ENCODE results near the gene LSM7. TPM values are rescaled to one million over a fixed set of nuclear protein-coding genes. Genes with fewer than 3 reads are reported as not detected.

The LSM7 gene
- total and polyA plus RNA-seq, 2 of the 13 experiments (the other 11 are each of a cell fraction or from before 2014, with no cell fraction given), result 140 to 205 TPM

DNA sequence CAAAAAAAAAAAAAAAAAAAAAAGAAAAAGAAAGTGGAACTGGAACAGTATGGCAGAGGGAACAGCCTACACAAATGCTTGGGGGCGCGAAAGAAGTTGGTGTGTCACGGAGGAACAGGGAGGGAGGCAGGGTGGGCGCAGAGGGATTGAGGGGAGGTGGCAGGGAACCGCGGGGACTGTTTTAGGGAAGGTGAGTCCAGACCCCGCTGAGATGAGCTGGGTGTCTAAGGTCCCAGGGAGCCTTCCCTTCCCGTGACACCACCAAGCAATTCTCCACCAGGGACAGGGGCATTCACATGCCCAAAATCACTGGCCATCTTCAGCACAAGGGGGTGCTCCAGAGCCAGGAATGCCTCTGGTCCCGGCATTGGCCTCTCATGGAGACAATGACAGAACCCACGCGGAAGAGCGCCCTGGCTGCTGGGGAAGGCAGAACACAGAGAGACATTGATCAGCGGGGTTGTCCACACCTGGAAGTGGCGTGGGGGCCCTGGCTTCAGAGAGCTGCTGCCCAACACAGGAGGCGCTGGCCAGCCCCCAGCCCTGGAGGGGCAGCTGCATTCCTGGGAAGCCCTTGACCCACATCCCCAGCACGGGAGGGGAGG, 53.4 kb downstream of the LSM7 start (continued):
- TF ChIP-seq ZMYM2 (CRISPR knock-in tag; IDR thresholded peaks at IDR 0.05) (no peak), ZNF205 (CRISPR knock-in tag; IDR thresholded peaks at IDR 0.05) (no peak), HIC2 (CRISPR knock-in tag; IDR thresholded peaks at IDR 0.05; ENCODE audit: low read depth) (no peak), NR2F2 (IDR thresholded peaks at IDR 0.05; ENCODE audit: borderline replicate concordance, low read depth) (no peak), KDM2A (CRISPR knock-in tag; IDR thresholded peaks at IDR 0.05; ENCODE audit: borderline replicate concordance, low read depth) (peak; percentile 34; the same call in 1 of the 2 replicates), TEAD3 (CRISPR knock-in tag; optimal IDR thresholded peaks at IDR 0.05; ENCODE audit: borderline replicate concordance) (peak; percentile 65), HNF4A (CRISPR knock-in tag; IDR thresholded peaks at IDR 0.05) (no peak), HNRNPK (IDR thresholded peaks at IDR 0.05; ENCODE audit: low read depth, low read length, poor library complexity, severe bottlenecking) (no peak), FOXO4 (CRISPR knock-in tag; conservative IDR thresholded peaks at IDR 0.05) (no peak), RAD21 (CRISPR knock-in tag; IDR thresholded peaks at IDR 0.05) (peak; percentile 77), ZC3H4 (CRISPR knock-in tag; IDR thresholded peaks at IDR 0.05; ENCODE audit: borderline replicate concordance) (no peak), ZFP36L2 (CRISPR knock-in tag; IDR thresholded peaks at IDR 0.05) (no peak), KDM5A (IDR thresholded peaks at IDR 0.05; ENCODE audit: borderline replicate concordance, low read length) (no peak), NR0B2 (CRISPR knock-in tag; IDR thresholded peaks at IDR 0.05) (no peak), GATAD2A (CRISPR knock-in tag; IDR thresholded peaks at IDR 0.05) (0 out of 2 replicates have a peak, but pooled peaks have one; percentile 30), ZNF3 (CRISPR knock-in tag; IDR thresholded peaks at IDR 0.05) (no peak), ZNF207 (IDR thresholded peaks at IDR 0.05; ENCODE audit: borderline replicate concordance) (no peak), RFXANK (CRISPR knock-in tag; IDR thresholded peaks at IDR 0.05) (no peak)
- TF ChIP-seq, protein P1, sequence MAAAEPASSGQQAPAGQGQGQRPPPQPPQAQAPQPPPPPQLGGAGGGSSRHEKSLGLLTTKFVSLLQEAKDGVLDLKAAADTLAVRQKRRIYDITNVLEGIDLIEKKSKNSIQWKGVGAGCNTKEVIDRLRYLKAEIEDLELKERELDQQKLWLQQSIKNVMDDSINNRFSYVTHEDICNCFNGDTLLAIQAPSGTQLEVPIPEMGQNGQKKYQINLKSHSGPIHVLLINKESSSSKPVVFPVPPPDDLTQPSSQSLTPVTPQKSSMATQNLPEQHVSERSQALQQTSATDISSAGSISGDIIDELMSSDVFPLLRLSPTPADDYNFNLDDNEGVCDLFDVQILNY (CRISPR knock-in tag; conservative IDR thresholded peaks at IDR 0.05), result no peak
- TF ChIP-seq, protein P2, sequence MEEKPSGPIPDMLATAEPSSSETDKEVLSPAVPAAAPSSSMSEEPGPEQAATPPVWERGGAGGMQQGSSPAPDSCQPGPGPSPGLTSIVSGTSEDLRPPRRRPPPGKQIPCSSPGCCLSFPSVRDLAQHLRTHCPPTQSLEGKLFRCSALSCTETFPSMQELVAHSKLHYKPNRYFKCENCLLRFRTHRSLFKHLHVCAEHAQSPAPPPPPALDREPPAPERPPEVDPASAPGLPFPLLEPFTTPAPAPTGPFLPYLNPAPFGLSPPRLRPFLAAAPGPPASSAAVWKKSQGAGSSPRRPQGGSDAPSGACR (CRISPR knock-in tag; IDR thresholded peaks at IDR 0.05), result no peak
- TF ChIP-seq, protein P3, sequence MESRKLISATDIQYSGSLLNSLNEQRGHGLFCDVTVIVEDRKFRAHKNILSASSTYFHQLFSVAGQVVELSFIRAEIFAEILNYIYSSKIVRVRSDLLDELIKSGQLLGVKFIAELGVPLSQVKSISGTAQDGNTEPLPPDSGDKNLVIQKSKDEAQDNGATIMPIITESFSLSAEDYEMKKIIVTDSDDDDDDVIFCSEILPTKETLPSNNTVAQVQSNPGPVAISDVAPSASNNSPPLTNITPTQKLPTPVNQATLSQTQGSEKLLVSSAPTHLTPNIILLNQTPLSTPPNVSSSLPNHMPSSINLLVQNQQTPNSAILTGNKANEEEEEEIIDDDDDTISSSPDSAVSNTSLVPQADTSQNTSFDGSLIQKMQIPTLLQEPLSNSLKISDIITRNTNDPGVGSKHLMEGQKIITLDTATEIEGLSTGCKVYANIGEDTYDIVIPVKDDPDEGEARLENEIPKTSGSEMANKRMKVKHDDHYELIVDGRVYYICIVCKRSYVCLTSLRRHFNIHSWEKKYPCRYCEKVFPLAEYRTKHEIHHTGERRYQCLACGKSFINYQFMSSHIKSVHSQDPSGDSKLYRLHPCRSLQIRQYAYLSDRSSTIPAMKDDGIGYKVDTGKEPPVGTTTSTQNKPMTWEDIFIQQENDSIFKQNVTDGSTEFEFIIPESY (CRISPR knock-in tag; IDR thresholded peaks at IDR 0.05), result peak; percentile 99
- TF ChIP-seq, protein P4, sequence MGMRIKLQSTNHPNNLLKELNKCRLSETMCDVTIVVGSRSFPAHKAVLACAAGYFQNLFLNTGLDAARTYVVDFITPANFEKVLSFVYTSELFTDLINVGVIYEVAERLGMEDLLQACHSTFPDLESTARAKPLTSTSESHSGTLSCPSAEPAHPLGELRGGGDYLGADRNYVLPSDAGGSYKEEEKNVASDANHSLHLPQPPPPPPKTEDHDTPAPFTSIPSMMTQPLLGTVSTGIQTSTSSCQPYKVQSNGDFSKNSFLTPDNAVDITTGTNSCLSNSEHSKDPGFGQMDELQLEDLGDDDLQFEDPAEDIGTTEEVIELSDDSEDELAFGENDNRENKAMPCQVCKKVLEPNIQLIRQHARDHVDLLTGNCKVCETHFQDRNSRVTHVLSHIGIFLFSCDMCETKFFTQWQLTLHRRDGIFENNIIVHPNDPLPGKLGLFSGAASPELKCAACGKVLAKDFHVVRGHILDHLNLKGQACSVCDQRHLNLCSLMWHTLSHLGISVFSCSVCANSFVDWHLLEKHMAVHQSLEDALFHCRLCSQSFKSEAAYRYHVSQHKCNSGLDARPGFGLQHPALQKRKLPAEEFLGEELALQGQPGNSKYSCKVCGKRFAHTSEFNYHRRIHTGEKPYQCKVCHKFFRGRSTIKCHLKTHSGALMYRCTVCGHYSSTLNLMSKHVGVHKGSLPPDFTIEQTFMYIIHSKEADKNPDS (CRISPR knock-in tag; IDR thresholded peaks at IDR 0.05), result no peak

All from HepG2 (cell line).